ENCODE results near the gene NCOA6.

DNA sequence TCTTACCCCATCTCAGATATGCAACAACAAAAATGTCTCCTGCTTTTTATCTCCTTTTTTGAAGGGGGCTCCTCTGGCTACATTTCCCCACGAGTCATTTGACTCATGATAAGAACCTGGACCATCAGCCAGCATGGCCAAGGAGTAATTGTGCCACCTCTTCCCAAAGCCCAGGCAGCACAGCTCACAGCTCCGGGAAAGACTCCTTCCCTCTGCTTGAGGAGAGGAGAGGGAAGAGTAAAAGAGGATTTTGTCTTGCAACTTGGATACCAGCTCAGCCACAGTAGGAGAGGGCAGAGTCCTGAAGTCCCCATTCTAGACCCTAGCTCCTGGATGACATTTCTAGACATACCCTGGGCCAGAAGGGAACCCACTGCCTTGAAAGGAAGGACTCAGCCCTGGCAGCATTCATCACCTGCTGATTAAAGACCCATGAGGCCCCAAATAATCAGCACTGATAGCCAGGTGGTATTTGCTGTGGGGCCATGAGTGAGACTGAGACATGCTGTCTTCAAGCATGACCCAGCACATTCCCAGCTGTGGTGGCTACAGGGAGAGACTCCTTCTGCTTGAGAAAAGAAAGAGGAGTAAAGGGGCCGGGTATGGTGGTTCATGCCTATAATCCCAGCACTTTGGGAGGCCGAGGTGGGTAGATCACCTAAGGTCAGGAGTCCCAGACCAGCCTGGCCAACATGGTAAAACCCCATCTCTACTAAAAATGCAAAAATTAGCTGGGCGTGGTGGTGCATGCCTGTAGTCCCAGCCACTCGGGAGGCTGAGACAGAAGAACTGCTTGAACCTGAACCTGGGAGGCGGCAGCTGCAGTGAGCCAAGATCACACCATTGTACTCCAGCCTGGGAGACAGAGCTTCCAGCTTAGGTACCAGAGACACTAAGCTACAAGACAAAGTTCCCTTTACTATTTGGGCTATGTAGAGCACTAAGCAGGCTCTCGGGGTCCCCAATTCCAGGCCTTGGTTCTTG lies 28.1 kb downstream of the NCOA6 start:
- TF ChIP-seq, protein P1, sequence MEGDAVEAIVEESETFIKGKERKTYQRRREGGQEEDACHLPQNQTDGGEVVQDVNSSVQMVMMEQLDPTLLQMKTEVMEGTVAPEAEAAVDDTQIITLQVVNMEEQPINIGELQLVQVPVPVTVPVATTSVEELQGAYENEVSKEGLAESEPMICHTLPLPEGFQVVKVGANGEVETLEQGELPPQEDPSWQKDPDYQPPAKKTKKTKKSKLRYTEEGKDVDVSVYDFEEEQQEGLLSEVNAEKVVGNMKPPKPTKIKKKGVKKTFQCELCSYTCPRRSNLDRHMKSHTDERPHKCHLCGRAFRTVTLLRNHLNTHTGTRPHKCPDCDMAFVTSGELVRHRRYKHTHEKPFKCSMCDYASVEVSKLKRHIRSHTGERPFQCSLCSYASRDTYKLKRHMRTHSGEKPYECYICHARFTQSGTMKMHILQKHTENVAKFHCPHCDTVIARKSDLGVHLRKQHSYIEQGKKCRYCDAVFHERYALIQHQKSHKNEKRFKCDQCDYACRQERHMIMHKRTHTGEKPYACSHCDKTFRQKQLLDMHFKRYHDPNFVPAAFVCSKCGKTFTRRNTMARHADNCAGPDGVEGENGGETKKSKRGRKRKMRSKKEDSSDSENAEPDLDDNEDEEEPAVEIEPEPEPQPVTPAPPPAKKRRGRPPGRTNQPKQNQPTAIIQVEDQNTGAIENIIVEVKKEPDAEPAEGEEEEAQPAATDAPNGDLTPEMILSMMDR (conservative IDR thresholded peaks at IDR 0.05; ENCODE audit: low read length) = no peak
- no peak for TF ChIP-seq EZH2phosphoT487 (IDR thresholded peaks at IDR 0.05; ENCODE audit: borderline replicate concordance, low read depth, low read length)

All from OCI-LY7 (cell line).